CD14-positive monocyte (primary cell): Measurements from ENCODE around the gene CGNL1. TPM values are rescaled to one million over a fixed set of nuclear protein-coding genes. Genes with fewer than 3 reads are reported as not detected.

Source experiments
- DNase-seq, 3 donors: peaks; one replicate each; pipeline ENCODE4 v3.0.0-alpha.2; 2011 to 2022
- H2AFZ ChIP-seq: 2 replicates; pipeline ENCODE4 v1.6.0; 2012; ENCODE audit warnings: mild to moderate bottlenecking, low read depth, low read length, inconsistent platforms; ENCODE audit not compliant: insufficient read depth, poor library complexity, severe bottlenecking
- H3K27ac ChIP-seq, 2 donors: 1 replicate in 1 of 2; 2 replicates in 1 of 2; pipeline ENCODE4 v1.5.1; 2012 to 2013; ENCODE audit warnings: low read length in 2 of 2, control low read depth in 1 of 2, inconsistent platforms in 1 of 2, low read depth in 1 of 2, mild to moderate bottlenecking in 1 of 2
- H3K27me3 ChIP-seq, 2 donors: one replicate each; pipeline versions ENCODE4 v1.6.0 to v1.6.1; 2011 to 2013; ENCODE audit warnings: low read length in 2 of 2; ENCODE audit not compliant: control insufficient read depth in 2 of 2, insufficient read depth in 2 of 2
- H3K36me3 ChIP-seq, 2 donors: replicated peaks in 1 of 2; 1 replicate in 1 of 2; 2 replicates in 1 of 2; pipeline versions ENCODE4 v1.5.1 to v1.6.1; 2012 to 2013; ENCODE audit warnings: low read length in 2 of 2, control low read depth in 1 of 2, inconsistent platforms in 1 of 2, mild to moderate bottlenecking in 1 of 2; ENCODE audit not compliant: insufficient read depth in 2 of 2, control insufficient read depth in 1 of 2
- H3K4me1 ChIP-seq, 2 donors: 1 replicate in 1 of 2; 2 replicates in 1 of 2; pipeline versions ENCODE4 v1.5.1 to v1.6.1; 2012 to 2013; ENCODE audit warnings: low read length in 2 of 2, control low read depth in 1 of 2, inconsistent platforms in 1 of 2, mild to moderate bottlenecking in 1 of 2, moderate library complexity in 1 of 2; ENCODE audit not compliant: insufficient read depth in 2 of 2, control insufficient read depth in 1 of 2
- H3K4me2 ChIP-seq: replicated peaks from 2 replicates; pipeline ENCODE3; 2012; ENCODE audit warnings: low read length, moderate library complexity, mild to moderate bottlenecking; ENCODE audit not compliant: poor library complexity, severe bottlenecking; ENCODE audit errors: extremely low read depth
- H3K4me3 ChIP-seq, 3 experiments: fragments of 200-600 bp in 1 of 3; sonication (generic) in 1 of 3; replicated peaks in 1 of 3; 1 replicate in 2 of 3; 2 replicates in 1 of 3; pipeline ENCODE4 v1.5.1; 2011 to 2013; ENCODE audit warnings: low read length in 3 of 3, mild to moderate bottlenecking in 3 of 3, control low read depth in 2 of 3, low read depth in 2 of 3, inconsistent platforms in 1 of 3, moderate library complexity in 1 of 3
- H3K79me2 ChIP-seq: 2 replicates; pipeline ENCODE4 v1.6.0; 2012; ENCODE audit warnings: mild to moderate bottlenecking, control low read depth, inconsistent platforms, low read length, moderate library complexity; ENCODE audit not compliant: insufficient read depth
- H3K9ac ChIP-seq: 2 replicates; pipeline ENCODE4 v1.6.0; 2017; ENCODE audit warnings: low read length, mild to moderate bottlenecking; ENCODE audit not compliant: insufficient read depth, poor library complexity, severe bottlenecking
- H3K9me3 ChIP-seq, 2 donors: replicated peaks in 1 of 2; 1 replicate in 1 of 2; 2 replicates in 1 of 2; pipeline versions ENCODE4 v1.5.1 to v1.6.1; 2012 to 2013; ENCODE audit warnings: low read length in 2 of 2, control low read depth in 1 of 2; ENCODE audit not compliant: control insufficient read depth in 1 of 2, insufficient read depth in 1 of 2
- H4K20me1 ChIP-seq: 2 replicates; pipeline ENCODE4 v1.6.0; 2012; ENCODE audit warnings: mild to moderate bottlenecking, low read length, control low read depth, moderate library complexity; ENCODE audit not compliant: insufficient read depth
- H3K27ac Mint-ChIP-seq, 7 donors: one replicate each; pipeline ENCODE4 v1.8.0; 2020; ENCODE audit warnings: mild to moderate bottlenecking in 7 of 7, mixed read lengths in 7 of 7, moderate library complexity in 6 of 7, inconsistent platforms in 2 of 7
- H3K27me3 Mint-ChIP-seq, 3 donors: one replicate each; pipeline ENCODE4 v1.8.0; 2021 to 2022; ENCODE audit warnings: low read depth in 3 of 3, mild to moderate bottlenecking in 3 of 3, mixed read lengths in 3 of 3, moderate library complexity in 3 of 3, inconsistent platforms in 1 of 3
- H3K36me3 Mint-ChIP-seq, 2 donors: one replicate each; pipeline ENCODE4 v1.8.0; 2020; ENCODE audit warnings: mixed read lengths in 2 of 2, inconsistent platforms in 1 of 2, mild to moderate bottlenecking in 1 of 2
- H3K4me1 Mint-ChIP-seq: one replicate; pipeline ENCODE4 v1.8.0; 2020; ENCODE audit warnings: mild to moderate bottlenecking, mixed read lengths
- H3K4me3 Mint-ChIP-seq, 2 donors: one replicate each; pipeline ENCODE4 v1.8.0; 2020; ENCODE audit warnings: mild to moderate bottlenecking in 2 of 2, mixed read lengths in 2 of 2, moderate library complexity in 1 of 2
- H3K9me3 Mint-ChIP-seq, 7 donors: one replicate each; pipeline ENCODE4 v1.8.0; 2020 to 2022; ENCODE audit warnings: mixed read lengths in 7 of 7, mild to moderate bottlenecking in 6 of 7, moderate library complexity in 6 of 7, inconsistent platforms in 2 of 7
- WGBS: methylation state at CpG from one replicate; pipeline ENCODE4 v1.1.5; 2013; ENCODE audit warnings: missing lambda C conversion rate; ENCODE audit not compliant: insufficient coverage; 5-methylcytosine and 5-hydroxymethylcytosine counted together
- intact Hi-C, 2 donors: fragments of 100-400 bp; cut with micrococcal nuclease; formaldehyde crosslinking; loops; one replicate each; pipeline versions ENCODE4 v1.15.0 to v1.15.1; 2023
- polyA plus RNA-seq, 3 donors: library from polyadenylated mRNA; depleted of rRNA in 1 of 3; unstranded in 2 of 3; stranded (reverse) in 1 of 3; fragments of 300-500 nt in 2 of 3; fragments of >200 nt in 1 of 3; fragmentation: Illumina TruSeq in 2 of 3; gene quantifications; 1 replicate in 2 of 3; 2 replicates in 1 of 3; pipeline ENCODE4 v1.2.3, GENCODE V29; 2012 to 2021
- TF ChIP-seq, protein P1 (sequence below): fragments of 200-600 bp; IDR thresholded peaks from one replicate; pipeline ENCODE4 v1.8.0; 2022; ENCODE audit warnings: antibody characterized with exemption, mild to moderate bottlenecking

CGNL1 gene
- polyA plus RNA-seq, 3 donors: not detected

DNA sequence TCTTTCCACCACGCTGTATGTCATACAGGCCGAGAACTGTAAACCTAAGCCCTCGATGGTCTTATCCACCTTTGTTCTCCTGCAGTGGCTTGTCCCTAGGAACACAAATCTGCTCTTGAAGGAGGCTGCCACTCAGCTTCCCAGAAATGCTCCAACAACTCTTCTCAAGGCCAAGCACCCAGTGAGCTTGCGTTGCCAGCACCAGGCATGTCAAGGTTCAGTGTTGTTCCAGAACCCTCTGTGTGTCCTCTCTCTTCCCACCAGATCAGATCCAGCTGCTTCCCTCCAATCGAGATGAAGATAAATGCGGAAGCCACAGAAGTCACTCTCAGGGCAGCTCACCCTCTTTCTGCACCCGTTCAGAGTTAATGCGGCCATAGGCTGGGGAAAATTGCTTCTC lies 204.1 kb downstream of the CGNL1 start:
- TF ChIP-seq, protein P1, sequence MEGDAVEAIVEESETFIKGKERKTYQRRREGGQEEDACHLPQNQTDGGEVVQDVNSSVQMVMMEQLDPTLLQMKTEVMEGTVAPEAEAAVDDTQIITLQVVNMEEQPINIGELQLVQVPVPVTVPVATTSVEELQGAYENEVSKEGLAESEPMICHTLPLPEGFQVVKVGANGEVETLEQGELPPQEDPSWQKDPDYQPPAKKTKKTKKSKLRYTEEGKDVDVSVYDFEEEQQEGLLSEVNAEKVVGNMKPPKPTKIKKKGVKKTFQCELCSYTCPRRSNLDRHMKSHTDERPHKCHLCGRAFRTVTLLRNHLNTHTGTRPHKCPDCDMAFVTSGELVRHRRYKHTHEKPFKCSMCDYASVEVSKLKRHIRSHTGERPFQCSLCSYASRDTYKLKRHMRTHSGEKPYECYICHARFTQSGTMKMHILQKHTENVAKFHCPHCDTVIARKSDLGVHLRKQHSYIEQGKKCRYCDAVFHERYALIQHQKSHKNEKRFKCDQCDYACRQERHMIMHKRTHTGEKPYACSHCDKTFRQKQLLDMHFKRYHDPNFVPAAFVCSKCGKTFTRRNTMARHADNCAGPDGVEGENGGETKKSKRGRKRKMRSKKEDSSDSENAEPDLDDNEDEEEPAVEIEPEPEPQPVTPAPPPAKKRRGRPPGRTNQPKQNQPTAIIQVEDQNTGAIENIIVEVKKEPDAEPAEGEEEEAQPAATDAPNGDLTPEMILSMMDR: no peak
- no peak overlapping the region for H3K4me3 Mint-ChIP-seq
- H3K36me3 Mint-ChIP-seq: no peaks in the 10 kb centered on the region

GRCh38 chr15:57580866-57581265 lies 204.6 kb downstream of the CGNL1 start:
- intact Hi-C loops: no loop called here
- no peak for DNase-seq
- Histone ChIP-seq H3K27ac (no peak overlapping the region), H3K4me2 (no peak overlapping the region), H3K4me3 (no peak overlapping the region), H3K36me3 (no peaks in the 10 kb centered on the region), H2AFZ (no peak overlapping the region), H3K4me1 (no peaks in the 10 kb centered on the region), H3K9ac (no peak overlapping the region), H3K27me3 (no peaks in the 10 kb centered on the region), H3K9me3 (peaks cover 11 to 13% of the 10 kb centered on the region in 2 donors), H4K20me1 (no peaks in the 10 kb centered on the region), H3K79me2 (no peaks in the 10 kb centered on the region)
- 86% methylated on average over 2 of the region's 5 CpGs for WGBS
- no peak overlapping the region for H3K27ac Mint-ChIP-seq
- H3K4me1 Mint-ChIP-seq: peaks cover 9% of the 10 kb centered on the region
- no peaks in the 10 kb centered on the region for H3K36me3 Mint-ChIP-seq
- no peak overlapping the region for H3K4me3 Mint-ChIP-seq
- peaks cover 2 to 12% (median 2%) of the 10 kb centered on the region in 3 donors for H3K27me3 Mint-ChIP-seq
- H3K9me3 Mint-ChIP-seq: peaks cover 8 to 24% (median 15%) of the 10 kb centered on the region in 7 donors
- TF ChIP-seq, protein P1: no peak

More for the DNA sequence above, 204.1 kb downstream of the CGNL1 start:
- WGBS: 99% methylated on average over 4 of the region's 8 CpGs
- Mint-ChIP-seq H3K4me1 (peaks cover 9% of the 10 kb centered on the region), H3K27me3 (peaks cover 2 to 12% (median 2%) of the 10 kb centered on the region in 3 donors), H3K27ac (no peak overlapping the region), H3K9me3 (peaks cover 8 to 24% (median 15%) of the 10 kb centered on the region in 7 donors)
- intact Hi-C loops: no loop called here
- Histone ChIP-seq H3K9me3 (peaks cover 11 to 13% of the 10 kb centered on the region in 2 donors), H4K20me1 (no peaks in the 10 kb centered on the region), H3K36me3 (no peaks in the 10 kb centered on the region), H3K4me3 (no peak overlapping the region), H2AFZ (no peak overlapping the region), H3K4me1 (no peaks in the 10 kb centered on the region), H3K9ac (no peak overlapping the region), H3K27me3 (no peaks in the 10 kb centered on the region), H3K27ac (no peak overlapping the region), H3K4me2 (no peak overlapping the region), H3K79me2 (no peaks in the 10 kb centered on the region)
- DNase-seq: no peak
